ENCODE results near the gene NBAS.

DNA sequence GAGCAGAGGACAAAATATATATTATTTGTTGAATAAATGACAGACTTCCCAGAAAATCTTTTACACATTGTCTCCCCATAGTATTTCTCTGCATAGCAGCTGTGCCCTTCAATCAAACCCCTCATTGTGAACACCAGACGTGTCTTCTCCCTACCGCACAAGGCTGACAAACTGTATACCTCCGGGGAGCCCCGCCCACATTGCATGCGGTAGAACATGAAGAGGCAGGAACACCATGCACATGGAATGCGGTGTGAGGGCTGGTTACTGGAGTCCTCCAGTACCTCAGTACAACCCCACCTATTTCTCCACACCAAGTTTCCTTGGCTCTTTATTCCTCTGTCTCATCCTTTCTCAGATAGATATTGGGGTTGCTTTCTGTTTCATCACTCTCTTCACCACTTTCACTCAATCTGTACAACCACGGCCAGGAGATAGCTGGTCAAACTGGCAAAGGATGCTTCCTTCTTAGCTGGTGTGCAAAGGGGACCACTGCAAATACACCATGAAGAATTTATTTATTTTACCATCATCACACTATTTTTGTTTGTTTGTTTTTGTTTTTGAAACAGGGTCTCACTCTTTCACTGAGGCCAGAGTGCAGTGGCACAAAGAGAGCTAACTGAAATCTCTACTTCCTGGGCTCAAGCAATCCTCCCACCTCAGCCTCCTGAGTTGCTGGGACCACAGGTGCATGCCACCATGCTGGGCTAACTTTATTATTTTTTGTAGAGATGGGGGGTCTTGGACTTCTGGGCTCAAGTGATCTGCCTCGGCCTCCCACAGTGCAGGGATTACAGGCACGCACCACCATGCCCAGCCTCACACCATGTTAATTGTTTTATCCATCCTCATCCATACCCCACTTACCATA is 2.3 kb upstream of the NBAS start:
- TF ChIP-seq CTCF (IDR thresholded peaks at IDR 0.05) (no peak), POLR2A (IDR thresholded peaks at IDR 0.05) (no peak)

All from esophagus squamous epithelium (tissue), 4 donors.